Hepatocyte (in vitro differentiated cells): Measurements from ENCODE around the gene PCBP3. TPM values are rescaled to one million over a fixed set of nuclear protein-coding genes. Genes with fewer than 3 reads are reported as not detected.
"Not testable (repeated sequence)": the region's sequence is repeated elsewhere in the genome, so short reads cannot be mapped to it uniquely, and the experiment has no call there.

ENCODE experiments used
- DNase-seq: peaks from one replicate; pipeline ENCODE4 v3.0.0-alpha.2; 2016; ENCODE audit warnings: low spot score
- H2AFZ ChIP-seq: fragments of 200-600 bp; sonication (generic); 2 replicates; pipeline ENCODE4 v1.6.0; 2016; ENCODE audit warnings: antibody characterized with exemption, mild to moderate bottlenecking
- H3K27ac ChIP-seq: fragments of 200-600 bp; sonication (generic); 2 replicates; pipeline ENCODE4 v1.5.1; 2016; ENCODE audit warnings: mild to moderate bottlenecking
- H3K27me3 ChIP-seq: fragments of 200-600 bp; sonication (generic); 2 replicates; pipeline ENCODE4 v1.6.1; 2016
- H3K36me3 ChIP-seq: fragments of 200-600 bp; sonication (generic); replicated peaks from 2 replicates; pipeline ENCODE4 v1.5.1; 2016; ENCODE audit warnings: low read depth; ENCODE audit not compliant: insufficient read depth
- H3K4me1 ChIP-seq: fragments of 200-600 bp; sonication (generic); 2 replicates; pipeline ENCODE4 v1.5.1; 2016; ENCODE audit warnings: mild to moderate bottlenecking, moderate library complexity; ENCODE audit not compliant: insufficient read depth
- H3K4me2 ChIP-seq: fragments of 200-600 bp; sonication (generic); 2 replicates; pipeline ENCODE4 v1.6.0; 2016
- H3K4me3 ChIP-seq: fragments of 200-600 bp; sonication (generic); 2 replicates; pipeline ENCODE4 v1.5.1; 2016; ENCODE audit warnings: mild to moderate bottlenecking
- H3K79me2 ChIP-seq: fragments of 200-600 bp; sonication (generic); 2 replicates; pipeline ENCODE4 v1.6.0; 2017; ENCODE audit warnings: mild to moderate bottlenecking
- H3K9me2 ChIP-seq: fragments of 200-600 bp; sonication (generic); replicated peaks from 2 replicates; pipeline ENCODE4 v1.6.0; 2017; ENCODE audit warnings: mild to moderate bottlenecking; ENCODE audit not compliant: insufficient read depth
- H3K9me3 ChIP-seq: fragments of 200-600 bp; sonication (generic); 2 replicates; pipeline ENCODE4 v1.5.1; 2016; ENCODE audit warnings: low read depth, mild to moderate bottlenecking
- H4K20me1 ChIP-seq: fragments of 200-600 bp; sonication (generic); 2 replicates; pipeline ENCODE4 v1.6.0; 2016; ENCODE audit warnings: mild to moderate bottlenecking; ENCODE audit not compliant: insufficient read depth, poor library complexity, severe bottlenecking
- EZH2 ChIP-seq: fragments of 200-600 bp; sonication (generic); IDR thresholded peaks from 2 replicates; pipeline ENCODE4 v1.6.1; 2016; ENCODE audit warnings: antibody characterized with exemption, mild to moderate bottlenecking, borderline replicate concordance
- EZH2phosphoT487 ChIP-seq: fragments of 200-600 bp; sonication (generic); IDR thresholded peaks from one replicate; pipeline ENCODE4 v1.6.1; 2018; ENCODE audit warnings: antibody characterized with exemption, mild to moderate bottlenecking, low read depth, moderate library complexity; ENCODE audit not compliant: unreplicated experiment, severe bottlenecking
- WGBS: methylation state at CpG from one replicate; pipeline ENCODE4 v1.1.6; 2016; ENCODE audit warnings: low lambda C conversion rate; ENCODE audit errors: missing lambda C conversion rate; 5-methylcytosine and 5-hydroxymethylcytosine counted together
- polyA plus RNA-seq: library from polyadenylated mRNA; unstranded; fragments of >200 nt; fragmentation: Nextera tagmentation; extraction: Ambion mirVana; gene quantifications from 2 replicates; pipeline ENCODE4 v1.2.1, GENCODE V29; 2016
- total RNA-seq: library from RNA; depleted of rRNA; stranded (reverse); fragments of >200 nt; gene quantifications from 2 replicates; pipeline ENCODE4 v1.2.3, GENCODE V29; 2014
- TF ChIP-seq, protein P1 (sequence below): fragments of 200-600 bp; sonication (generic); IDR thresholded peaks from 2 replicates; pipeline ENCODE4 v1.5.1; 2016; ENCODE audit warnings: antibody characterized with exemption, mild to moderate bottlenecking; ENCODE audit not compliant: poor library complexity

Gene PCBP3
- total and polyA plus RNA-seq, 2 experiments from 2014 or later = 3.1 to 8.8 TPM

DNA sequence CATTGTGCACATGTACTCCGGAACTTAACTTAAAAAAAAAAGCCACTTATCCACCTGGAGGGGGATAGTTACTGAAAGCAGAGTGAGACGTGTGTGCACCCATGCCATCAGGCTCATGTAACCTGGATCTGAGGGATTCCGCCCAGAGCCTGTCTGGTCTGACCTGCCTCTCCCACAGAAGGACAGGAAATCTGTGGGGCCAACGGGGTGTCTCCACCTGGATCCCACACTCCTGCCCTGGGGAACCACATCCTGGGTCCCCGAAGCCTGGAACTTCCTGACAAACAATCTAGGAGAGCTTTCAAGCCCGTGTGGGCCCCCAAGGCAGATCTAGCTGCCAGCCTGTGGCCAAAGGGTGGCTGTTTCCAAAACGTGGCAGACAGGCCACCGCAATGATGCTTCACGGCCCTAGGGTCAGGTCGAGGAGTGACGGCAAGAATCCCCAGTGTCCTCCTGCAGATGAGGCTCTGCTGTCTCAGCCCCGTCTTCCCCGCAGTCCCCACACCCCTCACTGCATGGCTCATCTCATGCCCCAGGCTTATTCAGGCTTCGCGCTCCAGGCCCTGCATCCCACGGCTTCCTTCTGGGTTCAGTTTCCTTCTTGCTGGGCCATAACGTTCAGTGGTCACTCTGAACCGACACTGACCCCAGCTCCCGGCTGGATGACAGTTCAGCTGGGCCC lies 21.0 kb upstream of the PCBP3 start:
- H2AFZ ChIP-seq = no peak overlapping the region
- H3K9me3 ChIP-seq = no peaks in the 10 kb centered on the region
- no peak overlapping the region for H3K4me3 ChIP-seq
- peaks cover 6% of the 10 kb centered on the region for H3K4me1 ChIP-seq
- H3K9me2 ChIP-seq = no peaks in the 10 kb centered on the region
- no peak overlapping the region for H3K4me2 ChIP-seq
- H3K79me2 ChIP-seq = no peaks in the 10 kb centered on the region
- no peak for DNase-seq
- H3K27ac ChIP-seq = no peak overlapping the region
- no peaks in the 10 kb centered on the region for H3K36me3 ChIP-seq
- H4K20me1 ChIP-seq = no peaks in the 10 kb centered on the region
- WGBS = 86% methylated on average over 15 of the region's 19 CpGs
- TF ChIP-seq EZH2phosphoT487 = no peak
- TF ChIP-seq, protein P1, sequence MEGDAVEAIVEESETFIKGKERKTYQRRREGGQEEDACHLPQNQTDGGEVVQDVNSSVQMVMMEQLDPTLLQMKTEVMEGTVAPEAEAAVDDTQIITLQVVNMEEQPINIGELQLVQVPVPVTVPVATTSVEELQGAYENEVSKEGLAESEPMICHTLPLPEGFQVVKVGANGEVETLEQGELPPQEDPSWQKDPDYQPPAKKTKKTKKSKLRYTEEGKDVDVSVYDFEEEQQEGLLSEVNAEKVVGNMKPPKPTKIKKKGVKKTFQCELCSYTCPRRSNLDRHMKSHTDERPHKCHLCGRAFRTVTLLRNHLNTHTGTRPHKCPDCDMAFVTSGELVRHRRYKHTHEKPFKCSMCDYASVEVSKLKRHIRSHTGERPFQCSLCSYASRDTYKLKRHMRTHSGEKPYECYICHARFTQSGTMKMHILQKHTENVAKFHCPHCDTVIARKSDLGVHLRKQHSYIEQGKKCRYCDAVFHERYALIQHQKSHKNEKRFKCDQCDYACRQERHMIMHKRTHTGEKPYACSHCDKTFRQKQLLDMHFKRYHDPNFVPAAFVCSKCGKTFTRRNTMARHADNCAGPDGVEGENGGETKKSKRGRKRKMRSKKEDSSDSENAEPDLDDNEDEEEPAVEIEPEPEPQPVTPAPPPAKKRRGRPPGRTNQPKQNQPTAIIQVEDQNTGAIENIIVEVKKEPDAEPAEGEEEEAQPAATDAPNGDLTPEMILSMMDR = no peak
- TF ChIP-seq EZH2 = no peak
- peaks cover 5% of the 10 kb centered on the region for H3K27me3 ChIP-seq

DNA sequence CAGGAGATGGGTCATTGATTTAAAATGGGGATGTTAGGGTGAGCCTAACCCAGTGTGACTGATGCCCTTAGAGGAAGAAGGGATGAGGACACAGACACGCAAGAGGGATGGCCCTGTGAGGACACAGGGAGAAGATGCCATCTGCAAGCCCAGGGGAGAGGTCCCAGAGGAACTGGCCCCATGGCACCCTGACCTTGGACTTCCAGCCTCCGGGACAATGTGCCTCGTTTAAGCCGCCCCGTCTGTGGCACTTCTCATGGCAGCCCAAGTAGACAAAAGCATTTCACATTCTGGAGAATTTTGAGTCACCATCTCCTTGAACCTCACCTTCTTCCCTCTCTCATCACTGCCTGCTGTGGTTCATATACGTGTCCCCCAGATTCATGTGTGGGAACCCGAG lies 20.1 kb upstream of the PCBP3 start:
- Histone ChIP-seq H3K4me1 (no peaks in the 10 kb centered on the region), H3K27me3 (peaks cover 5% of the 10 kb centered on the region), H2AFZ (no peak overlapping the region), H3K4me3 (no peak overlapping the region), H4K20me1 (no peaks in the 10 kb centered on the region), H3K9me2 (no peaks in the 10 kb centered on the region), H3K79me2 (no peaks in the 10 kb centered on the region), H3K27ac (no peak overlapping the region), H3K9me3 (no peaks in the 10 kb centered on the region), H3K36me3 (no peaks in the 10 kb centered on the region), H3K4me2 (no peak overlapping the region)
- TF ChIP-seq EZH2 (no peak), EZH2phosphoT487 (no peak)
- TF ChIP-seq, protein P1 = no peak
- whole genome bisulfite sequencing = 92% methylated on average over 7 of the region's 7 CpGs
- DNase-seq = no peak

DNA sequence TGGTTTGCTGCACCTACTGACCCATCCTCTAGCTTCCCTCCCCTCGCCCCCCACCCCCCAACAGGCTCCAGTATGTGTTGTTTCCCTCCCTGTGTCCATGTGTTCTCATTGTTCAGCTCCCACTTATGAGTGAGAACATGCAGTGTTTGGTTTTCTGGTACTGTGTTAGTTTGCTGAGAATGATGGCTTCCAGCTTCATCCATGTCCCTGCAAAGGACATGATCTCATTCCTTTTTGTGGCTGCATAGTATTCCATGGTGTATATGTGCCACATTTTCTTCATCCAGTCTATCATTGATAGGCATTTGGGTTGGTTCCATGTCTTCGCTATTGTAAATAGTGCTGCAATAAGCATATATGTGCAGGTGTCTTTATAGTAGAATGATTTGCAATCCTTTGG lies 17.4 kb upstream of the PCBP3 start:
- not testable (repeated sequence) for H3K4me2 ChIP-seq, H3K27ac ChIP-seq, H4K20me1 ChIP-seq, H2AFZ ChIP-seq, H3K79me2 ChIP-seq, H3K4me1 ChIP-seq, H3K9me2 ChIP-seq, DNase-seq, H3K27me3 ChIP-seq, H3K4me3 ChIP-seq, H3K36me3 ChIP-seq, H3K9me3 ChIP-seq
- WGBS = 63% methylated on average over 2 of the region's 2 CpGs

- Histone ChIP-seq H3K79me2 (no peaks in the 10 kb centered on the region), H3K27ac (no peak overlapping the region), H3K36me3 (no peaks in the 10 kb centered on the region), H3K9me3 (no peaks in the 10 kb centered on the region), H3K27me3 (peaks cover 5% of the 10 kb centered on the region), H3K4me3 (no peak overlapping the region), H3K9me2 (no peaks in the 10 kb centered on the region), H3K4me2 (no peak overlapping the region), H3K4me1 (no peaks in the 10 kb centered on the region), H2AFZ (no peak overlapping the region), H4K20me1 (no peaks in the 10 kb centered on the region)
- TF ChIP-seq, protein P1 = no peak
- TF ChIP-seq EZH2phosphoT487 (no peak), EZH2 (no peak)
- WGBS = 95% methylated on average over 31 of the region's 31 CpGs
- no peak for DNase-seq
Measured at GRCh38 chr21:45629046-45629981, 14.2 kb upstream of the PCBP3 start.
